A549 (cell line): ENCODE data around the gene MSI2. TPM values are rescaled to one million over a fixed set of nuclear protein-coding genes. Genes with fewer than 3 reads are reported as not detected.

Experiments used
- ATAC-seq, 2 experiments: fragments of 200-7000 bp in 1 of 2; fragments of >200 bp in 1 of 2; cut with Nextera tagmentation in 1 of 2; cut with Tn5 transposase in 1 of 2; 3 replicates each; pipeline versions ENCODE4 v1.8.0 to v1.9.1; 2018 to 2020; ENCODE audit warnings: mild to moderate bottlenecking in 1 of 2, moderate library complexity in 1 of 2
- CTCF ChIA-PET: fragments of 300-600 bp; sonication (Branson Sonifier 250); formaldehyde crosslinking; extraction: SDS; loops from one replicate; lab custom pipeline; 2021; ENCODE audit warnings: antibody characterized with exemption, inconsistent platforms; lab: Yijun Ruan, JAX
- POLR2A ChIA-PET: fragments of 350-600 bp; formaldehyde crosslinking; extraction: SDS; loops from one replicate; lab custom pipeline; 2021; ENCODE audit warnings: antibody characterized with exemption, inconsistent platforms; lab: Yijun Ruan, JAX
- DNase-seq, 2 experiments: peaks; one replicate each; pipeline versions ENCODE4 v3.0.0 to v3.0.0-alpha.2; 2011 to 2016; ENCODE audit warnings: low read depth in 1 of 2, low spot score in 1 of 2
- FAIRE-seq: peaks from 2 replicates; lab custom pipeline; 2011; peaks lifted over from hg19 to GRCh38; lab: Jason Lieb, UNC
- H3K27ac ChIP-seq, 2 experiments: fragments of >200 bp; sonication (Bioruptor Twin); formaldehyde crosslinking; 3 replicates each; pipeline ENCODE4 v1.5.1; 2016 to 2017
- H3K4me1 ChIP-seq: fragments of >200 bp; sonication (Bioruptor Twin); formaldehyde crosslinking; 3 replicates; pipeline ENCODE4 v1.6.1; 2016
- H3K4me2 ChIP-seq: fragments of >200 bp; sonication (Bioruptor Twin); formaldehyde crosslinking; 3 replicates; pipeline ENCODE4 v1.6.1; 2016
- H3K4me3 ChIP-seq: fragments of >200 bp; sonication (Bioruptor Twin); formaldehyde crosslinking; 3 replicates; pipeline ENCODE4 v1.5.1; 2016
- H3K9me3 ChIP-seq: fragments of >200 bp; sonication (Bioruptor Twin); formaldehyde crosslinking; 3 replicates; pipeline ENCODE4 v1.6.1; 2016
- ATOH8 ChIP-seq: fragments of 250-450 bp; sonication (Bioruptor Pico); IDR thresholded peaks from 2 replicates; pipeline ENCODE4 v1.5.0; 2020; ENCODE audit warnings: low read depth, mild to moderate bottlenecking, moderate library complexity
- CEBPB ChIP-seq, 2 experiments: fragments of >200 bp in 1 of 2; sonication (Bioruptor Twin) in 1 of 2; formaldehyde crosslinking in 1 of 2; IDR thresholded peaks; 2 replicates each; pipeline ENCODE4 v1.6.1; 2012 to 2016
- ESRRA ChIP-seq: fragments of 150-350 bp; IDR thresholded peaks from 2 replicates; pipeline ENCODE4 v1.6.1; 2014; ENCODE audit warnings: mild to moderate bottlenecking, low read length, borderline replicate concordance
- FOSL2 ChIP-seq, 2 experiments: fragments of 450-650 bp in 1 of 2; fragments of >200 bp in 1 of 2; sonication (Bioruptor Twin) in 1 of 2; formaldehyde crosslinking; IDR thresholded peaks; 2 replicates each; pipeline versions ENCODE4 v1.5.0 to v1.6.1; 2016 to 2020; ENCODE audit warnings: mild to moderate bottlenecking in 1 of 2, moderate library complexity in 1 of 2
- HOXA7 ChIP-seq: fragments of 250-450 bp; sonication (Bioruptor Pico); IDR thresholded peaks from 2 replicates; pipeline ENCODE4 v1.5.0; 2020; ENCODE audit warnings: mild to moderate bottlenecking, moderate library complexity
- HOXB5 ChIP-seq: fragments of 250-450 bp; sonication (Bioruptor Pico); IDR thresholded peaks from 2 replicates; pipeline ENCODE4 v1.5.0; 2020; ENCODE audit warnings: mild to moderate bottlenecking, moderate library complexity
- MAFK ChIP-seq: fragments of 450-650 bp; IDR thresholded peaks from 2 replicates; pipeline ENCODE4 v1.6.1; 2014; ENCODE audit not compliant: partially characterized antibody
- MYC ChIP-seq: IDR thresholded peaks from 2 replicates; pipeline ENCODE4 v1.6.1; 2012; ENCODE audit warnings: mild to moderate bottlenecking, inconsistent platforms, low read length, improper control_type of control experiment, borderline replicate concordance
- NR3C1 ChIP-seq: fragments of >200 bp; sonication (Bioruptor Twin); formaldehyde crosslinking; IDR thresholded peaks from 3 replicates; pipeline ENCODE4 v1.6.1; 2017
- POLR2A ChIP-seq: IDR thresholded peaks from 2 replicates; pipeline ENCODE4 v1.6.1; 2012; ENCODE audit warnings: mild to moderate bottlenecking, low read length
- RCOR1 ChIP-seq: fragments of 150-350 bp; IDR thresholded peaks from 2 replicates; pipeline ENCODE4 v1.6.1; 2014; ENCODE audit warnings: antibody characterized with exemption, low read length, low read depth
- TP53 ChIP-seq: fragments of 250-450 bp; sonication (Bioruptor Pico); IDR thresholded peaks from 2 replicates; pipeline ENCODE4 v1.5.0; 2021; ENCODE audit warnings: mild to moderate bottlenecking, moderate library complexity
- WGBS: methylation state at CpG from one replicate; pipeline ENCODE4 v1.1.6; 2017; ENCODE audit errors: missing lambda C conversion rate; 5-methylcytosine and 5-hydroxymethylcytosine counted together
- polyA plus RNA-seq, 4 experiments: library from polyadenylated mRNA; depleted of rRNA in 3 of 4; stranded (reverse); fragments of >200 nt; fragmentation: RNase III in 1 of 4; extraction: RNeasy Plus Mini Kit Qiagen cat#74134 plus additional on column Dnase treatment in 1 of 4; gene quantifications; 2 replicates in 3 of 4; 3 replicates in 1 of 4; pipeline ENCODE4 v1.2.3, GENCODE V29; 2011 to 2017
- TF ChIP-seq, protein P1 (sequence below): fragments of 200-600 bp; sonication (generic); IDR thresholded peaks from 2 replicates; pipeline ENCODE4 v1.6.1; 2016; ENCODE audit warnings: antibody characterized with exemption, mild to moderate bottlenecking, moderate library complexity
- TF ChIP-seq, protein P2 (sequence below): fragments of 450-650 bp; IDR thresholded peaks from 2 replicates; pipeline ENCODE4 v1.6.1; 2014; ENCODE audit warnings: antibody characterized with exemption
- TF ChIP-seq, protein P3 (sequence below): fragments of >200 bp; sonication (Bioruptor Twin); formaldehyde crosslinking; IDR thresholded peaks from 2 replicates; pipeline ENCODE4 v1.6.1; 2016
- TF ChIP-seq, protein P4 (sequence below): fragments of >200 bp; sonication (Bioruptor Twin); formaldehyde crosslinking; IDR thresholded peaks from 3 replicates; pipeline ENCODE4 v1.5.1; 2016

The MSI2 gene
- polyA plus RNA-seq, 2 of the 4 experiments (the other 2 are of a cell fraction) = 43.6 to 44.4 TPM

GRCh38 chr17:57587193-57587969, 331.1 kb downstream of the MSI2 start (continued):
- TF ChIP-seq ATOH8 (CRISPR knock-in tag) (no peak), HOXA7 (CRISPR knock-in tag) (no peak), MAFK (no peak), FOSL2 (IDR thresholded peaks at IDR 0.05) (no peak), FOSL2 (CRISPR knock-in tag; IDR thresholded peaks at IDR 0.05) (no peak)
- TF ChIP-seq, protein P1, sequence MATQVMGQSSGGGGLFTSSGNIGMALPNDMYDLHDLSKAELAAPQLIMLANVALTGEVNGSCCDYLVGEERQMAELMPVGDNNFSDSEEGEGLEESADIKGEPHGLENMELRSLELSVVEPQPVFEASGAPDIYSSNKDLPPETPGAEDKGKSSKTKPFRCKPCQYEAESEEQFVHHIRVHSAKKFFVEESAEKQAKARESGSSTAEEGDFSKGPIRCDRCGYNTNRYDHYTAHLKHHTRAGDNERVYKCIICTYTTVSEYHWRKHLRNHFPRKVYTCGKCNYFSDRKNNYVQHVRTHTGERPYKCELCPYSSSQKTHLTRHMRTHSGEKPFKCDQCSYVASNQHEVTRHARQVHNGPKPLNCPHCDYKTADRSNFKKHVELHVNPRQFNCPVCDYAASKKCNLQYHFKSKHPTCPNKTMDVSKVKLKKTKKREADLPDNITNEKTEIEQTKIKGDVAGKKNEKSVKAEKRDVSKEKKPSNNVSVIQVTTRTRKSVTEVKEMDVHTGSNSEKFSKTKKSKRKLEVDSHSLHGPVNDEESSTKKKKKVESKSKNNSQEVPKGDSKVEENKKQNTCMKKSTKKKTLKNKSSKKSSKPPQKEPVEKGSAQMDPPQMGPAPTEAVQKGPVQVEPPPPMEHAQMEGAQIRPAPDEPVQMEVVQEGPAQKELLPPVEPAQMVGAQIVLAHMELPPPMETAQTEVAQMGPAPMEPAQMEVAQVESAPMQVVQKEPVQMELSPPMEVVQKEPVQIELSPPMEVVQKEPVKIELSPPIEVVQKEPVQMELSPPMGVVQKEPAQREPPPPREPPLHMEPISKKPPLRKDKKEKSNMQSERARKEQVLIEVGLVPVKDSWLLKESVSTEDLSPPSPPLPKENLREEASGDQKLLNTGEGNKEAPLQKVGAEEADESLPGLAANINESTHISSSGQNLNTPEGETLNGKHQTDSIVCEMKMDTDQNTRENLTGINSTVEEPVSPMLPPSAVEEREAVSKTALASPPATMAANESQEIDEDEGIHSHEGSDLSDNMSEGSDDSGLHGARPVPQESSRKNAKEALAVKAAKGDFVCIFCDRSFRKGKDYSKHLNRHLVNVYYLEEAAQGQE = no peak

- no peak overlapping the region for H3K4me2 ChIP-seq
- peaks cover 7% of the 10 kb centered on the region; the same call in 1 of the 3 replicates for H3K4me1 ChIP-seq
- no peaks in the 10 kb centered on the region for H3K9me3 ChIP-seq
- no peak for FAIRE-seq
- no peak for DNase-seq
- no peak overlapping the region for H3K27ac ChIP-seq
- WGBS = 78% methylated on average over 5 of the region's 5 CpGs
- TF ChIP-seq HOXB5 (CRISPR knock-in tag) (no peak), ESRRA (no peak), TP53 (CRISPR knock-in tag) (no peak), MYC (no peak), FOSL2 (IDR thresholded peaks at IDR 0.05) (no peak), FOSL2 (CRISPR knock-in tag; IDR thresholded peaks at IDR 0.05) (no peak), RCOR1 (no peak), NR3C1 (no peak), CEBPB (IDR thresholded peaks at IDR 0.05) (no peak), POLR2A (no peak)
- TF ChIP-seq, protein P2, sequence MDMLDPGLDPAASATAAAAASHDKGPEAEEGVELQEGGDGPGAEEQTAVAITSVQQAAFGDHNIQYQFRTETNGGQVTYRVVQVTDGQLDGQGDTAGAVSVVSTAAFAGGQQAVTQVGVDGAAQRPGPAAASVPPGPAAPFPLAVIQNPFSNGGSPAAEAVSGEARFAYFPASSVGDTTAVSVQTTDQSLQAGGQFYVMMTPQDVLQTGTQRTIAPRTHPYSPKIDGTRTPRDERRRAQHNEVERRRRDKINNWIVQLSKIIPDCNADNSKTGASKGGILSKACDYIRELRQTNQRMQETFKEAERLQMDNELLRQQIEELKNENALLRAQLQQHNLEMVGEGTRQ = no peak
- TF ChIP-seq, protein P3, sequence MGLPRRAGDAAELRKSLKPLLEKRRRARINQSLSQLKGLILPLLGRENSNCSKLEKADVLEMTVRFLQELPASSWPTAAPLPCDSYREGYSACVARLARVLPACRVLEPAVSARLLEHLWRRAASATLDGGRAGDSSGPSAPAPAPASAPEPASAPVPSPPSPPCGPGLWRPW = no peak
- TF ChIP-seq, protein P4, sequence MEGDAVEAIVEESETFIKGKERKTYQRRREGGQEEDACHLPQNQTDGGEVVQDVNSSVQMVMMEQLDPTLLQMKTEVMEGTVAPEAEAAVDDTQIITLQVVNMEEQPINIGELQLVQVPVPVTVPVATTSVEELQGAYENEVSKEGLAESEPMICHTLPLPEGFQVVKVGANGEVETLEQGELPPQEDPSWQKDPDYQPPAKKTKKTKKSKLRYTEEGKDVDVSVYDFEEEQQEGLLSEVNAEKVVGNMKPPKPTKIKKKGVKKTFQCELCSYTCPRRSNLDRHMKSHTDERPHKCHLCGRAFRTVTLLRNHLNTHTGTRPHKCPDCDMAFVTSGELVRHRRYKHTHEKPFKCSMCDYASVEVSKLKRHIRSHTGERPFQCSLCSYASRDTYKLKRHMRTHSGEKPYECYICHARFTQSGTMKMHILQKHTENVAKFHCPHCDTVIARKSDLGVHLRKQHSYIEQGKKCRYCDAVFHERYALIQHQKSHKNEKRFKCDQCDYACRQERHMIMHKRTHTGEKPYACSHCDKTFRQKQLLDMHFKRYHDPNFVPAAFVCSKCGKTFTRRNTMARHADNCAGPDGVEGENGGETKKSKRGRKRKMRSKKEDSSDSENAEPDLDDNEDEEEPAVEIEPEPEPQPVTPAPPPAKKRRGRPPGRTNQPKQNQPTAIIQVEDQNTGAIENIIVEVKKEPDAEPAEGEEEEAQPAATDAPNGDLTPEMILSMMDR = no peak
- CTCF ChIA-PET = interaction anchor here (1.1 to 8.7 kb wide), 4 partner anchors 10 to 245 kb away, joined by 3 to 62 read pairs (median 6); no protein-coding TSS in a partner anchor
- POLR2A ChIA-PET = no interaction called here
- no peak overlapping the region for H3K4me3 ChIP-seq
- no peak; a peak in 1 of 6 replicates for ATAC-seq
Observed at GRCh38 chr17:57588086-57588485, 331.8 kb downstream of the MSI2 start.
